H9 (cell line): ENCODE data around the gene ARMH3. TPM values are rescaled to one million over a fixed set of nuclear protein-coding genes. Genes with fewer than 3 reads are reported as not detected.
A peak's percentile ranks its signal among the peaks of the same experiment; 100 is the strongest.

Experiments
- DNase-seq: peaks from one replicate; pipeline ENCODE4 v3.0.0-alpha.2; 2017
- H2AFZ ChIP-seq: one replicate; pipeline ENCODE4 v1.6.1; 2013; ENCODE audit warnings: mild to moderate bottlenecking, low read length, control low read depth, moderate library complexity
- H2AK5ac ChIP-seq: 2 replicates; pipeline ENCODE4 v1.6.1; 2013; ENCODE audit warnings: low read length, control low read depth, mixed read lengths; ENCODE audit not compliant: insufficient read length
- H2BK120ac ChIP-seq: one replicate; pipeline ENCODE4 v1.6.1; 2013; ENCODE audit warnings: low read depth, mild to moderate bottlenecking, low read length, control low read depth, inconsistent platforms; ENCODE audit not compliant: poor library complexity, severe bottlenecking
- H2BK12ac ChIP-seq: 2 replicates; pipeline ENCODE4 v1.6.1; 2013; ENCODE audit warnings: low read length, control low read depth, mixed read lengths, low read depth; ENCODE audit not compliant: insufficient read length
- H2BK15ac ChIP-seq: 2 replicates; pipeline ENCODE4 v1.6.1; 2013; ENCODE audit warnings: low read depth, low read length, control low read depth
- H2BK20ac ChIP-seq: one replicate; pipeline ENCODE4 v1.6.1; 2013; ENCODE audit warnings: low read depth, mild to moderate bottlenecking, low read length, control low read depth, inconsistent platforms; ENCODE audit not compliant: poor library complexity, severe bottlenecking
- H2BK5ac ChIP-seq: 2 replicates; pipeline ENCODE4 v1.6.1; 2013; ENCODE audit warnings: low read length, control low read depth, mixed read lengths; ENCODE audit not compliant: insufficient read length
- H3K14ac ChIP-seq: 2 replicates; pipeline ENCODE4 v1.6.1; 2013; ENCODE audit warnings: low read length, control low read depth; ENCODE audit not compliant: insufficient read depth
- H3K18ac ChIP-seq: 2 replicates; pipeline ENCODE4 v1.6.1; 2013; ENCODE audit warnings: low read depth, mild to moderate bottlenecking, mixed read lengths, low read length, control low read depth; ENCODE audit not compliant: insufficient read length
- H3K23ac ChIP-seq: 2 replicates; pipeline ENCODE4 v1.6.1; 2013; ENCODE audit warnings: low read length, control low read depth, mixed read lengths, low read depth; ENCODE audit not compliant: insufficient read length
- H3K23me2 ChIP-seq: 2 replicates; pipeline ENCODE4 v1.6.1; 2013; ENCODE audit warnings: low read depth, mild to moderate bottlenecking, mixed read lengths, low read length, control low read depth; ENCODE audit not compliant: insufficient read length, poor library complexity, severe bottlenecking
- H3K27ac ChIP-seq: 2 replicates; pipeline ENCODE4 v1.5.1; 2013; ENCODE audit warnings: low read length, control low read depth, mixed read lengths, low read depth; ENCODE audit not compliant: insufficient read length
- H3K27me3 ChIP-seq: 2 replicates; pipeline ENCODE4 v1.6.1; 2013; ENCODE audit warnings: low read length, control low read depth, inconsistent platforms; ENCODE audit not compliant: insufficient read depth
- H3K4ac ChIP-seq: 2 replicates; pipeline ENCODE4 v1.6.1; 2013; ENCODE audit warnings: low read depth, mild to moderate bottlenecking, control low read depth, inconsistent platforms, low read length, moderate library complexity
- H3K4me1 ChIP-seq: 2 replicates; pipeline ENCODE4 v1.6.1; 2013; ENCODE audit warnings: low read length, control low read depth, inconsistent platforms; ENCODE audit not compliant: insufficient read depth
- H3K4me2 ChIP-seq: 2 replicates; pipeline ENCODE4 v1.6.1; 2013; ENCODE audit warnings: low read length, control low read depth, mixed read lengths; ENCODE audit not compliant: insufficient read length, insufficient read depth
- H3K56ac ChIP-seq: 2 replicates; pipeline ENCODE4 v1.6.1; 2013; ENCODE audit warnings: low read depth, mild to moderate bottlenecking, mixed read lengths, low read length, control low read depth; ENCODE audit not compliant: insufficient read length
- H3K79me1 ChIP-seq: 2 replicates; pipeline ENCODE4 v1.6.1; 2013; ENCODE audit warnings: low read depth, mild to moderate bottlenecking, moderate library complexity, low read length, control low read depth, inconsistent platforms; ENCODE audit not compliant: insufficient read depth, poor library complexity, severe bottlenecking
- H3K79me2 ChIP-seq: 2 replicates; pipeline ENCODE4 v1.6.1; 2013; ENCODE audit warnings: low read length, control low read depth, inconsistent platforms; ENCODE audit not compliant: insufficient read depth
- H3K9ac ChIP-seq: 2 replicates; pipeline ENCODE4 v1.6.1; 2013; ENCODE audit warnings: low read length, control low read depth, mixed read lengths; ENCODE audit not compliant: insufficient read length; ENCODE audit errors: extremely low read depth
- H3K9me3 ChIP-seq: one replicate; pipeline ENCODE4 v1.6.1; 2013; ENCODE audit warnings: low read depth, low read length, inconsistent platforms; ENCODE audit not compliant: control insufficient read depth
- H3T11ph ChIP-seq: one replicate; pipeline ENCODE4 v1.6.1; 2013; ENCODE audit warnings: mild to moderate bottlenecking, low read length, control low read depth, inconsistent platforms
- H4K20me1 ChIP-seq: one replicate; pipeline ENCODE4 v1.6.1; 2013; ENCODE audit not compliant: control insufficient read depth, insufficient read length, insufficient read depth
- H4K5ac ChIP-seq: 2 replicates; pipeline ENCODE4 v1.6.1; 2013; ENCODE audit warnings: low read depth, mild to moderate bottlenecking, mixed read lengths, low read length, control low read depth; ENCODE audit not compliant: insufficient read length
- H4K8ac ChIP-seq: replicated peaks from 2 replicates; pipeline ENCODE4 v1.6.1; 2013; ENCODE audit warnings: low read length, control low read depth, mixed read lengths, low read depth; ENCODE audit not compliant: insufficient read length
- H4K91ac ChIP-seq: 2 replicates; pipeline ENCODE4 v1.6.1; 2013; ENCODE audit warnings: low read depth, mild to moderate bottlenecking, moderate library complexity, mixed read lengths, low read length, control low read depth; ENCODE audit not compliant: insufficient read length
- H3K27ac Mint-ChIP-seq, 3 experiments: 2 replicates in 2 of 3; 3 replicates in 1 of 3; pipeline ENCODE4 v1.8.0; 2020 to 2021; ENCODE audit warnings: mixed read lengths in 3 of 3, mild to moderate bottlenecking in 1 of 3, moderate library complexity in 1 of 3
- H3K27me3 Mint-ChIP-seq: 2 replicates; pipeline ENCODE4 v1.8.0; 2021; ENCODE audit warnings: low read depth, mild to moderate bottlenecking, moderate library complexity, mixed read lengths
- H3K36me3 Mint-ChIP-seq, 3 experiments: 2 replicates in 2 of 3; 3 replicates in 1 of 3; pipeline ENCODE4 v1.8.0; 2020 to 2021; ENCODE audit warnings: low read depth in 3 of 3, mixed read lengths in 3 of 3; ENCODE audit not compliant: insufficient read depth in 1 of 3
- H3K4me1 Mint-ChIP-seq, 2 experiments: 2 replicates each; pipeline ENCODE4 v1.8.0; 2020; ENCODE audit warnings: mixed read lengths in 2 of 2
- H3K4me3 Mint-ChIP-seq, 2 experiments: 2 replicates in 1 of 2; 3 replicates in 1 of 2; pipeline ENCODE4 v1.8.0; 2020 to 2021; ENCODE audit warnings: mild to moderate bottlenecking in 2 of 2, mixed read lengths in 2 of 2, moderate library complexity in 1 of 2
- H3K9me3 Mint-ChIP-seq, 2 experiments: 2 replicates in 1 of 2; 3 replicates in 1 of 2; pipeline ENCODE4 v1.8.0; 2020; ENCODE audit warnings: mild to moderate bottlenecking in 2 of 2, mixed read lengths in 2 of 2, moderate library complexity in 1 of 2
- CTCF ChIP-seq: fragments of 200-600 bp; sonication (generic); conservative IDR thresholded peaks from 3 replicates; pipeline ENCODE4 v1.8.0; 2021; ENCODE audit warnings: antibody characterized with exemption, mild to moderate bottlenecking
- WGBS: extraction: QIAGEN DNeasy Blood & Tissue Kit; methylation state at CpG from one replicate; pipeline ENCODE4 v1.1.7; 2013; ENCODE audit warnings: missing lambda C conversion rate, low lambda C conversion rate, mixed read lengths; ENCODE audit not compliant: insufficient read length; ENCODE audit errors: extremely low coverage; 5-methylcytosine and 5-hydroxymethylcytosine counted together
- total RNA-seq: library from RNA; stranded (reverse); gene quantifications from 2 replicates; pipeline ENCODE4 v1.2.1, GENCODE V29; 2021

Gene ARMH3
- total RNA-seq, 1 experiment from 2014 or later: 20.4 TPM

- no peak overlapping the region for H3K27ac ChIP-seq
- H4K5ac ChIP-seq: no peak overlapping the region
- H3K9ac ChIP-seq: no peak overlapping the region
- no CpG with 5 or more reads among the region's 5 CpGs for WGBS
- TF ChIP-seq CTCF: no peak
- H2BK120ac ChIP-seq: no peak overlapping the region
- Mint-ChIP-seq H3K9me3 (no peaks in the 10 kb centered on the region), H3K4me3 (no peak overlapping the region), H3K36me3 (peaks cover 4 to 9% (median 6%) of the 10 kb centered on the region in 3 experiments; a peak in 6 of 7 replicates), H3K27me3 (peaks cover 5% of the 10 kb centered on the region), H3K27ac (0 out of 7 replicates have a peak overlapping the region, but pooled peaks of 1 of the 3 experiments have one; percentile 27), H3K4me1 (peaks cover 18 to 23% of the 10 kb centered on the region in 2 experiments)
- H3K4me1 ChIP-seq: peaks cover 6% of the 10 kb centered on the region; the same call in 1 of the 2 replicates
- H2BK20ac ChIP-seq: no peak overlapping the region
- no peak overlapping the region for H3T11ph ChIP-seq
- no peaks in the 10 kb centered on the region for H3K27me3 ChIP-seq
- H3K79me2 ChIP-seq: no peaks in the 10 kb centered on the region
- no peak for DNase-seq
- H4K8ac ChIP-seq: no peak overlapping the region
- no peak overlapping the region for H3K23ac ChIP-seq
- H3K9me3 ChIP-seq: no peaks in the 10 kb centered on the region
- no peak overlapping the region for H3K18ac ChIP-seq
- H4K91ac ChIP-seq: no peak overlapping the region
- H3K79me1 ChIP-seq: no peaks in the 10 kb centered on the region
- no peak overlapping the region for H2BK12ac ChIP-seq
- H2BK5ac ChIP-seq: no peak overlapping the region
- H3K14ac ChIP-seq: no peak overlapping the region; the same call in 1 of the 2 replicates
- H4K20me1 ChIP-seq: peaks cover 3% of the 10 kb centered on the region
- no peak overlapping the region for H3K4ac ChIP-seq
- H3K56ac ChIP-seq: no peak overlapping the region
- H3K4me2 ChIP-seq: no peak overlapping the region
- peaks cover 19% of the 10 kb centered on the region for H3K23me2 ChIP-seq
- H2AK5ac ChIP-seq: no peak overlapping the region
- no peak overlapping the region for H2AFZ ChIP-seq
- no peak overlapping the region for H2BK15ac ChIP-seq
Measured at GRCh38 chr10:101826852-101827434, 229.0 kb downstream of the ARMH3 start.
